Measurements from ENCODE around the gene TMEM237. TPM values are rescaled to one million over a fixed set of nuclear protein-coding genes. Genes with fewer than 3 reads are reported as not detected.
"Not testable (repeated sequence)": the region's sequence is repeated elsewhere in the genome, so short reads cannot be mapped to it uniquely, and the experiment has no call there.

Gene TMEM237
- total RNA-seq, 4 donors from 2014 or later: 12.4 to 19.0 (median 14.5) TPM

DNA sequence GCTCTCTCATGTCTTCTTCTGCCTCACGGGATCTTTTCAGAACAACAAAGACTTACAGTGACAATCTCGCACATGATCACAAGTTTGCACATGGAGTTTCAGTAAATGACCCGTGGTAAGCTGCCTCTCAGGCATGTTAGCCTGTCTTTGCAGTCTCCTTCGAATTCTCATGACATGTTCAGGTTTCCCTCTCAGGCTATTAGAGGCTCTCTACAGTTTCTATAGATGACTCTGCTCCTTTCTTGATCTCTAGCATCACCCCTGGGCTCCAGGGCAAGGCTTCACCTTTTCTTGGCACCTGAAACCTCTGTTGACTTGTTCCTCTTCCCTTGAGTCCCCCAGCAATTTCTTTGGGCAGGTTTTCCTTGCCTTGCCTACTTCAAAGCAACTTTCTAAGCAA lies 32.2 kb upstream of the TMEM237 start:
- intact Hi-C loops (cut with DNase I; ENCODE audit: low total_unique reads): no loop called here
- Histone ChIP-seq H3K9me3 (no peaks in the 10 kb centered on the region), H3K4me1 (no peaks in the 10 kb centered on the region), H3K4me3 (no peak overlapping the region), H3K36me3 (no peaks in the 10 kb centered on the region), H3K27ac (no peak overlapping the region), H3K27me3 (no peaks in the 10 kb centered on the region)
- in situ Hi-C loops (cut with MboI; ENCODE audit: low sequenced_read_pairs in 4 of 4): no loop called here
- ATAC-seq (no peak), DNase-seq (no peak)
- no peak for TF ChIP-seq POLR2A (IDR thresholded peaks at IDR 0.05)
- no peak for TF ChIP-seq CTCF (IDR thresholded peaks at IDR 0.05 in 4 of 5, conservative IDR thresholded peaks at IDR 0.05 in 1 of 5)

DNA sequence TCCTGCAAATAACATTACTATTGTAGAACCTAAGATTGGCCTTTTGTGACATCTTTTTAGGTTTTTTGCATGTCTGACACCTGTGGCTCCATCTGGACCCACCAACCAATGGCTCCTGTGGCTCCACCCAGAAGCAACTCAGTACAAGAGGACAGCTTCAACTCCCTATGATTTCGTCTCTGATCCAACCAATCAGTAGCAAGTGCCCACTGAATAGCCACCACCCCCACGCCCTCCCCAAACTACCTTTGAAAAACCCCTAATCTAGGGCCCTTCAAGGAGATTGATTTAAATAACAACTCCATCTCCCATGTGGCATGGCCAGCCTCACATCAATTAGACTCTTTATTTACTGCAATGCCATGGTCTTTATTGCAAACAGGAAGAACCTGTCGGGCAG lies 31.5 kb upstream of the TMEM237 start:
- in situ Hi-C loops (cut with MboI; ENCODE audit: low sequenced_read_pairs in 4 of 4) (no loop called here), intact Hi-C loops (cut with DNase I; ENCODE audit: low total_unique reads) (no loop called here)
- H3K27ac ChIP-seq: no peak overlapping the region
- H3K4me1 ChIP-seq: no peaks in the 10 kb centered on the region
- H3K36me3 ChIP-seq: no peaks in the 10 kb centered on the region
- no peaks in the 10 kb centered on the region for H3K9me3 ChIP-seq
- ATAC-seq (no peak), DNase-seq (no peak)
- H3K4me3 ChIP-seq: no peak overlapping the region
- TF ChIP-seq POLR2A (IDR thresholded peaks at IDR 0.05) (no peak), CTCF (IDR thresholded peaks at IDR 0.05 in 4 of 5, conservative IDR thresholded peaks at IDR 0.05 in 1 of 5) (no peak)
- H3K27me3 ChIP-seq: no peaks in the 10 kb centered on the region

DNA sequence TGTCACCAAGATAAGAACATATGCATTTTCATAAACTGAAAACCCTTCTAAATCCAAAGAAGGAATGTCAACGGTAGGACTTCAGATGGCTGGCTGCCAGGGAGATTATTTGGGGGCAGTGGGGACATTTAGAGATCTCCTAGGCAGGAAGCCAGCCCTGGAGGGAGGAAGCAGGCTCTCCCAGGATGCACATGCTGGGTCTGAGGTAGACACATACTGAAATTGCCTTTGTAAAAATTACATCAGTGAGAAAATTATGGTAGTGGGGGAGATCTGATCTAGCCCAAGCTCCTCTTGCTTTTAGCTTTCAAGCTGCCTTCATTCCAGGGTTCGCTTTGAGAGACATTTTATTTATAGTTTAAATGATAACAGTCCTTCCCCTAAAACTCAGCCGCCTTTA lies 31.0 kb upstream of the TMEM237 start:
- no peak overlapping the region for H3K27ac ChIP-seq
- in situ Hi-C loops (cut with MboI; ENCODE audit: low sequenced_read_pairs in 4 of 4): no loop called here
- no peak for DNase-seq

DNA sequence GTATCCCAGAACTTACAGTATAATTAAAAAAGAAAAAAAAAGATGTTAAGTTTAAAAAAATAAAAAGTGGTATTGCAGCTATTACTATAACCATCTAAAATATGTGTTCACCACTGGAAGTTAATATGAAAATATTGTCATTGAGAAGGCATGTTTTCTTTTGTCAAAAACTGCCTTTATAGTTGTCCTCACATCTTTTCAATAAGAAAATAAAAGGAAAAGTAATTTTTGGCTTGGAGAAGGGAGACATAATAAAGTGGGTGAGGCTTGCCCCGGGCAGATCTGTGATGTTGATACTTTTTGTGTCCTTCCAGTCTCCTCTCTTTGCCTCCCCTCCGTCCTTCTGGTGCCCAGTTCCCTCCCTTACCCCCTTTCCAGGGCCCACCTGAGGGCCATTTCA lies 30.2 kb upstream of the TMEM237 start:
- H3K36me3 ChIP-seq: no peaks in the 10 kb centered on the region
- no peak for DNase-seq
- H3K27me3 ChIP-seq: no peaks in the 10 kb centered on the region
- no peaks in the 10 kb centered on the region for H3K4me1 ChIP-seq
- no peak for ATAC-seq
- in situ Hi-C loops (cut with MboI; ENCODE audit: low sequenced_read_pairs in 4 of 4) (no loop called here), intact Hi-C loops (cut with DNase I; ENCODE audit: low total_unique reads) (no loop called here)
- H3K4me3 ChIP-seq: no peak overlapping the region
- no peak overlapping the region for H3K27ac ChIP-seq
- TF ChIP-seq CTCF (IDR thresholded peaks at IDR 0.05 in 4 of 5, conservative IDR thresholded peaks at IDR 0.05 in 1 of 5) (no peak), POLR2A (IDR thresholded peaks at IDR 0.05) (no peak)
- H3K9me3 ChIP-seq: no peaks in the 10 kb centered on the region

More for the DNA sequence above, 31.0 kb upstream of the TMEM237 start:
- no peaks in the 10 kb centered on the region for H3K27me3 ChIP-seq
- H3K36me3 ChIP-seq: no peaks in the 10 kb centered on the region
- H3K9me3 ChIP-seq: no peaks in the 10 kb centered on the region
- ATAC-seq: no peak
- no peak overlapping the region for H3K4me3 ChIP-seq
- H3K4me1 ChIP-seq: no peaks in the 10 kb centered on the region
- TF ChIP-seq POLR2A (IDR thresholded peaks at IDR 0.05): no peak
- TF ChIP-seq CTCF (IDR thresholded peaks at IDR 0.05 in 4 of 5, conservative IDR thresholded peaks at IDR 0.05 in 1 of 5): no peak
- intact Hi-C loops (cut with DNase I; ENCODE audit: low total_unique reads): no loop called here

- H3K4me3 ChIP-seq; H3K27ac ChIP-seq; H3K36me3 ChIP-seq; intact Hi-C loops (cut with DNase I; ENCODE audit: low total_unique reads); ATAC-seq; H3K9me3 ChIP-seq; DNase-seq; H3K4me1 ChIP-seq; in situ Hi-C loops (cut with MboI; ENCODE audit: low sequenced_read_pairs in 4 of 4); H3K27me3 ChIP-seq: not testable (repeated sequence)
Observed at GRCh38 chr2:201671205-201671604, 27.9 kb upstream of the TMEM237 start.
